Aorta (tissue), 5 donors: ENCODE measurements around the gene CDH12. TPM values are rescaled to one million over a fixed set of nuclear protein-coding genes. Genes with fewer than 3 reads are reported as not detected.
"Not testable (repeated sequence)": the region's sequence is repeated elsewhere in the genome, so short reads cannot be mapped to it uniquely, and the experiment has no call there.

Source experiments
- ATAC-seq: fragments of 200-7000 bp; cut with Tn5 transposase; one replicate; pipeline ENCODE4 v1.9.1; 2022; ENCODE audit warnings: moderate library complexity; ENCODE audit not compliant: low FRiP score
- DNase-seq, 2 donors: peaks; one replicate each; pipeline ENCODE4 v3.0.0-alpha.2; 2020
- H3K27ac ChIP-seq, 2 donors: one replicate each; pipeline ENCODE4 v1.5.1; 2013; ENCODE audit warnings: low read length in 2 of 2, mild to moderate bottlenecking in 2 of 2, moderate library complexity in 2 of 2, control low read depth in 1 of 2, inconsistent platforms in 1 of 2, low read depth in 1 of 2
- H3K27me3 ChIP-seq, 2 donors: one replicate each; pipeline ENCODE4 v1.6.1; 2013; ENCODE audit warnings: control low read depth in 1 of 2, low read length in 1 of 2, mild to moderate bottlenecking in 1 of 2, moderate library complexity in 1 of 2; ENCODE audit not compliant: insufficient read depth in 2 of 2, control insufficient read depth in 1 of 2
- H3K36me3 ChIP-seq, 2 donors: one replicate each; pipeline ENCODE4 v1.6.1; 2013; ENCODE audit warnings: control low read depth in 1 of 2, low read length in 1 of 2, mild to moderate bottlenecking in 1 of 2; ENCODE audit not compliant: insufficient read depth in 2 of 2, control insufficient read depth in 1 of 2
- H3K4me1 ChIP-seq, 2 donors: one replicate each; pipeline ENCODE4 v1.6.1; 2013; ENCODE audit warnings: low read length in 2 of 2, control low read depth in 1 of 2, mild to moderate bottlenecking in 1 of 2, moderate library complexity in 1 of 2; ENCODE audit not compliant: insufficient read depth in 2 of 2, control insufficient read depth in 1 of 2
- H3K4me3 ChIP-seq, 2 donors: one replicate each; pipeline ENCODE4 v1.5.1; 2013; ENCODE audit warnings: low read length in 2 of 2, control low read depth in 1 of 2, mild to moderate bottlenecking in 1 of 2
- H3K9me3 ChIP-seq: one replicate; pipeline ENCODE4 v1.6.1; 2013; ENCODE audit warnings: mild to moderate bottlenecking, low read length; ENCODE audit not compliant: control insufficient read depth
- WGBS, 2 donors: extraction: QIAGEN DNeasy Blood & Tissue Kit; methylation state at CpG; one replicate each; pipeline ENCODE4 v1.1.7; 2013; 5-methylcytosine and 5-hydroxymethylcytosine counted together
- intact Hi-C, 2 donors: fragments of 100-400 bp; cut with DNase I; formaldehyde crosslinking; loops; one replicate each; pipeline versions ENCODE4 v1.14.2 to v1.15.0; 2022
- polyA plus RNA-seq, 2 donors: library from polyadenylated mRNA; stranded (reverse); fragments of 200-250 nt; gene quantifications; one replicate each; pipeline ENCODE4 v1.2.3, GENCODE V29; 2013
- total RNA-seq, 2 donors: library from RNA; stranded (reverse); fragmentation: NEBNext Ultra II Directional; extraction: Animal tissue kit (Norgen Biotek cat#: 25700); gene quantifications; one replicate each; pipeline ENCODE4 v1.2.1, GENCODE V29; 2021
- donor health status: healthy with polysubstance abuse.
- donor health status: Bipolar disorder and iron deficiency.
- donor health status: DM: no; HTN: no; CAD: no.
- donor health status: DM: no; HTN: no; CAD: no.
- donor health status: DM: yes; HTN: yes; CAD: no.

The CDH12 gene
- total and polyA plus RNA-seq, 4 donors: not detected

- H3K27ac ChIP-seq: no peak overlapping the region
Measured at GRCh38 chr5:22036061-22036460, 817.1 kb downstream of the CDH12 start.

GRCh38 chr5:22033066-22033465 is 820.1 kb downstream of the CDH12 start:
- DNase-seq: no peak
- Histone ChIP-seq H3K27me3 (no peaks in the 10 kb centered on the region), H3K27ac (no peak overlapping the region), H3K4me3 (no peak overlapping the region), H3K4me1 (no peaks in the 10 kb centered on the region), H3K36me3 (no peaks in the 10 kb centered on the region), H3K9me3 (no peaks in the 10 kb centered on the region)
- 77% methylated on average over 2 of the region's 2 CpGs for WGBS, 2 donors
- ATAC-seq: no peak
- intact Hi-C loops: no loop called here

More at GRCh38 chr5:22036061-22036460, 817.1 kb downstream of the CDH12 start:
- no peaks in the 10 kb centered on the region for H3K4me1 ChIP-seq
- no peaks in the 10 kb centered on the region for H3K36me3 ChIP-seq
- peaks cover 3% of the 10 kb centered on the region for H3K9me3 ChIP-seq
- ATAC-seq (no peak), DNase-seq (no peak)
- no peak overlapping the region for H3K4me3 ChIP-seq
- intact Hi-C loops: no loop called here
- no peaks in the 10 kb centered on the region for H3K27me3 ChIP-seq

GRCh38 chr5:22023784-22024183 is 829.4 kb downstream of the CDH12 start:
- Histone ChIP-seq H3K4me1 (no peaks in the 10 kb centered on the region), H3K27ac (no peak overlapping the region), H3K4me3 (no peak overlapping the region), H3K9me3 (no peaks in the 10 kb centered on the region), H3K27me3 (no peaks in the 10 kb centered on the region), H3K36me3 (no peaks in the 10 kb centered on the region)
- 72 to 79% methylated on average over 1 of the region's 1 CpG for WGBS, 2 donors
- no peak for DNase-seq
- ATAC-seq: no peak
- intact Hi-C loops: no loop called here

GRCh38 chr5:22012893-22013292 is 840.3 kb downstream of the CDH12 start:
- DNase-seq, intact Hi-C loops, H3K27ac ChIP-seq, H3K9me3 ChIP-seq, ATAC-seq, H3K36me3 ChIP-seq, H3K4me3 ChIP-seq, H3K4me1 ChIP-seq, H3K27me3 ChIP-seq: not testable (repeated sequence)
- 62 to 78% methylated on average over 2 to 3 of the region's 3 CpGs for WGBS, 2 donors

GRCh38 chr5:22010808-22011207 is 842.3 kb downstream of the CDH12 start:
- ATAC-seq, H3K27ac ChIP-seq, H3K36me3 ChIP-seq, intact Hi-C loops, H3K9me3 ChIP-seq, DNase-seq, H3K4me3 ChIP-seq, H3K27me3 ChIP-seq, H3K4me1 ChIP-seq: not testable (repeated sequence)
- 55 to 74% methylated on average over 3 to 4 of the region's 4 CpGs for WGBS, 2 donors

- 91% methylated on average over 2 of the region's 2 CpGs for WGBS, 2 donors
- intact Hi-C loops, DNase-seq, H3K36me3 ChIP-seq, H3K4me1 ChIP-seq, H3K27me3 ChIP-seq, H3K9me3 ChIP-seq, ATAC-seq, H3K4me3 ChIP-seq, H3K27ac ChIP-seq: not testable (repeated sequence)
Measured at GRCh38 chr5:22001097-22001496, 852.0 kb downstream of the CDH12 start.

GRCh38 chr5:21985799-21986198 is 867.3 kb downstream of the CDH12 start:
- H3K9me3 ChIP-seq, H3K4me3 ChIP-seq, H3K27ac ChIP-seq, DNase-seq, ATAC-seq, H3K36me3 ChIP-seq, H3K27me3 ChIP-seq, H3K4me1 ChIP-seq, intact Hi-C loops: not testable (repeated sequence)
- WGBS, 2 donors: 67 to 68% methylated on average over 1 of the region's 1 CpG

- H3K27ac ChIP-seq, H3K4me1 ChIP-seq, H3K27me3 ChIP-seq, DNase-seq, ATAC-seq, intact Hi-C loops, H3K9me3 ChIP-seq, H3K36me3 ChIP-seq, H3K4me3 ChIP-seq: not testable (repeated sequence)
- WGBS, 2 donors: 63 to 76% methylated on average over 1 of the region's 1 CpG
Measured at GRCh38 chr5:21951571-21951970, 901.6 kb downstream of the CDH12 start.

- H3K4me3 ChIP-seq: no peak overlapping the region
- no peak for ATAC-seq
- intact Hi-C loops: no loop called here
- no peaks in the 10 kb centered on the region for H3K4me1 ChIP-seq
- no peak overlapping the region for H3K27ac ChIP-seq
- H3K36me3 ChIP-seq: no peaks in the 10 kb centered on the region
- no peaks in the 10 kb centered on the region for H3K27me3 ChIP-seq
- 56 to 68% methylated on average over 1 of the region's 1 CpG for WGBS, 2 donors
- DNase-seq: no peak
- no peaks in the 10 kb centered on the region for H3K9me3 ChIP-seq
Measured at GRCh38 chr5:21931116-21931515, 922.0 kb downstream of the CDH12 start.
